ENCODE measurements around the gene POFUT1. TPM values are rescaled to one million over a fixed set of nuclear protein-coding genes. Genes with fewer than 3 reads are reported as not detected.

The POFUT1 gene
- polyA plus RNA-seq, 1 donor (not counting 4 experiments of a cell fraction or from before 2014, with no cell fraction given): 25.1 TPM

GRCh38 chr20:32160341-32160740 lies 47.3 kb upstream of the POFUT1 start:
- no peak for DNase-seq (ENCODE audit: low read depth, low spot score)
- Histone ChIP-seq H2AFZ (ENCODE audit: control insufficient read depth, low read length) (no peak overlapping the region), H3K79me2 (ENCODE audit: control insufficient read depth, insufficient read depth, low read length) (no peaks in the 10 kb centered on the region), H3K27me3 (ENCODE audit: control insufficient read depth, extremely low read depth, insufficient read depth, low read length) (no peaks in the 10 kb centered on the region), H4K20me1 (ENCODE audit: control insufficient read depth, extremely low read depth, insufficient read depth, low read length) (no peaks in the 10 kb centered on the region), H3K4me2 (ENCODE audit: control insufficient read depth, extremely low read depth, insufficient read depth, low read depth, low read length) (no peak overlapping the region), H3K9me3 (ENCODE audit: control insufficient read depth, low read depth, low read length) (no peaks in the 10 kb centered on the region), H3K9me1 (ENCODE audit: control insufficient read depth, extremely low read depth, insufficient read depth, low read length) (no peaks in the 10 kb centered on the region), H3K4me1 (ENCODE audit: control insufficient read depth, extremely low read depth, insufficient read depth, low read length) (no peaks in the 10 kb centered on the region), H3K4me3 (ENCODE audit: control insufficient read depth in 2 of 3, extremely low read depth in 1 of 3, insufficient read depth in 2 of 3, low read depth in 1 of 3, low read length in 3 of 3) (no peak overlapping the region), H3K9ac (ENCODE audit: control insufficient read depth, extremely low read depth, insufficient read depth, low read length) (no peak overlapping the region), H3K36me3 (ENCODE audit: control insufficient read depth in 2 of 2, extremely low read depth in 1 of 2, insufficient read depth in 2 of 2, low read length in 2 of 2) (peaks cover 26 to 40% of the 10 kb centered on the region in 2 experiments), H3K27ac (ENCODE audit: control insufficient read depth, insufficient read depth, low read length) (no peak overlapping the region)
- dilution Hi-C loops (cut with MboI; ENCODE audit: extremely low pct_ligation_motif_present, low sequenced_read_pairs): no loop called here
- no peak for FAIRE-seq
- no peak for TF ChIP-seq CTCF (optimal IDR thresholded peaks at IDR 0.05 in 1 of 3, IDR thresholded peaks at IDR 0.05 in 1 of 3, conservative IDR thresholded peaks at IDR 0.05 in 1 of 3; ENCODE audit: extremely low read depth in 1 of 3, insufficient read depth in 2 of 3, low read length in 3 of 3)
- no peak for TF ChIP-seq EZH2 (IDR thresholded peaks at IDR 0.05; ENCODE audit: low read length)

- H4K20me1 ChIP-seq (ENCODE audit: control insufficient read depth, extremely low read depth, insufficient read depth, low read length): no peaks in the 10 kb centered on the region
- H3K36me3 ChIP-seq (ENCODE audit: control insufficient read depth in 2 of 2, extremely low read depth in 1 of 2, insufficient read depth in 2 of 2, low read length in 2 of 2): peaks cover 36 to 47% of the 10 kb centered on the region in 2 experiments
- H3K27ac ChIP-seq (ENCODE audit: control insufficient read depth, insufficient read depth, low read length): no peak overlapping the region
- H3K4me3 ChIP-seq (ENCODE audit: control insufficient read depth in 2 of 3, extremely low read depth in 1 of 3, insufficient read depth in 2 of 3, low read depth in 1 of 3, low read length in 3 of 3): no peak overlapping the region
- H3K9me1 ChIP-seq (ENCODE audit: control insufficient read depth, extremely low read depth, insufficient read depth, low read length): no peaks in the 10 kb centered on the region
- dilution Hi-C loops (cut with MboI; ENCODE audit: extremely low pct_ligation_motif_present, low sequenced_read_pairs): no loop called here
- no peaks in the 10 kb centered on the region for H3K79me2 ChIP-seq (ENCODE audit: control insufficient read depth, insufficient read depth, low read length)
- H3K4me1 ChIP-seq (ENCODE audit: control insufficient read depth, extremely low read depth, insufficient read depth, low read length): no peaks in the 10 kb centered on the region
- no peaks in the 10 kb centered on the region for H3K27me3 ChIP-seq (ENCODE audit: control insufficient read depth, extremely low read depth, insufficient read depth, low read length)
- H2AFZ ChIP-seq (ENCODE audit: control insufficient read depth, low read length): no peak overlapping the region
- DNase-seq (ENCODE audit: low read depth, low spot score): no peak
- no peaks in the 10 kb centered on the region for H3K9me3 ChIP-seq (ENCODE audit: control insufficient read depth, low read depth, low read length)
- TF ChIP-seq CTCF (optimal IDR thresholded peaks at IDR 0.05 in 1 of 3, IDR thresholded peaks at IDR 0.05 in 1 of 3, conservative IDR thresholded peaks at IDR 0.05 in 1 of 3; ENCODE audit: extremely low read depth in 1 of 3, insufficient read depth in 2 of 3, low read length in 3 of 3) (no peak), EZH2 (IDR thresholded peaks at IDR 0.05; ENCODE audit: low read length) (no peak)
- no peak for FAIRE-seq
- H3K9ac ChIP-seq (ENCODE audit: control insufficient read depth, extremely low read depth, insufficient read depth, low read length): no peak overlapping the region
- no peak overlapping the region for H3K4me2 ChIP-seq (ENCODE audit: control insufficient read depth, extremely low read depth, insufficient read depth, low read depth, low read length)
Observed at GRCh38 chr20:32162351-32162750, 45.3 kb upstream of the POFUT1 start.
